Hepatocyte (in vitro differentiated cells): ENCODE measurements around the gene PTPN1.

ENCODE experiments used
- CTCF ChIP-seq: fragments of 200-600 bp; sonication (generic); IDR thresholded peaks from 2 replicates; pipeline ENCODE4 v1.5.1; 2016; ENCODE audit warnings: antibody characterized with exemption, mild to moderate bottlenecking; ENCODE audit not compliant: poor library complexity
- EZH2 ChIP-seq: fragments of 200-600 bp; sonication (generic); IDR thresholded peaks from 2 replicates; pipeline ENCODE4 v1.6.1; 2016; ENCODE audit warnings: antibody characterized with exemption, mild to moderate bottlenecking, borderline replicate concordance

GRCh38 chr20:50585678-50586077, 75.5 kb downstream of the PTPN1 start:
- no peak for TF ChIP-seq CTCF
- TF ChIP-seq EZH2 = no peak
